ENCODE results near the gene COL4A1.

COL4A1 gene

DNA sequence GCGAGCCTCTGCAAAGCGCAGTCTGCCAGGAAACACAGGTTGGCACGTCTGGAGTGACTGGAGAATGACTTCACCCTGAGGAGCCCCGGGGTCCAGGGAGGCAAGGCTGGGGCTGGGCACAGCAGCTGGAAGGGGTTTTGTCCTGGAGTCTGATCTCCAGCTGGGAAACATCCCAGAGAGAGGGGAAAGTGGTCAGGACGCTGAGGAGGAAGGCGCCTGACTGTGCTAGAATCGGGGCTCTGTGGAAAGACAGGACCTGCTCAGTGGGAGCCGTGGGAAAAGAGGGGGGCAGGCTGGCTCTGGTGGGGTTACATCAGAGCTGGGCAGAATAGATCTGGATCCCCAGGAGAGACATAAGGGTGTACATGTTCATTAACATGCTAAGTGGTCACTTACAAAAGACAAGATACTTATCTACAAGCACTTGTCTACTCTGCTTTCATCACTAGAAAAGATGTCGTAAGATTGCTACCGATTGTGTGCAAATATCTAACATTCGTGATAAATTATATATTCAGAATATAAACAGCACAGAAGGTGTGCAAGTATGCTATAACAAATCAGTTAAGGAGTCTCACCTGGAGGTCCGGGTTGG is 106.6 kb downstream of the COL4A1 start:
- no peak overlapping the region for H3K9ac ChIP-seq (ENCODE audit: low read length)
- no peak overlapping the region for H2BK5ac ChIP-seq (ENCODE audit: low read length)
- no peak overlapping the region for H2AK5ac ChIP-seq (ENCODE audit: low read length)
- no peaks in the 10 kb centered on the region for H3K4me1 ChIP-seq (ENCODE audit: control insufficient read depth, low read depth, low read length)
- no peak for DNase-seq
- no peaks in the 10 kb centered on the region for H3K79me2 ChIP-seq (ENCODE audit: control insufficient read depth, insufficient read depth, low read length)
- H3K36me3 ChIP-seq (ENCODE audit: control insufficient read depth, insufficient read depth, low read length): no peaks in the 10 kb centered on the region
- H3K79me1 ChIP-seq (ENCODE audit: low read length): no peaks in the 10 kb centered on the region
- no peak overlapping the region for H3K27ac ChIP-seq (ENCODE audit: low read depth, low read length)
- no CpG with 5 or more reads among the region's 12 CpGs for whole genome bisulfite sequencing (ENCODE audit: extremely low coverage, insufficient coverage, low lambda C conversion rate)
- no peak overlapping the region for H3K4me2 ChIP-seq (ENCODE audit: low read length)
- H3K4ac ChIP-seq (ENCODE audit: low read depth, low read length): no peak overlapping the region
- H4K5ac ChIP-seq (ENCODE audit: low read length): no peak overlapping the region
- no peak overlapping the region for H2BK120ac ChIP-seq (ENCODE audit: low read depth, low read length)
- no peak overlapping the region for H4K8ac ChIP-seq (ENCODE audit: low read depth, low read length)
- H3K23ac ChIP-seq (ENCODE audit: low read length): no peak overlapping the region
- no peak overlapping the region for H3K18ac ChIP-seq (ENCODE audit: low read length)
- no peak overlapping the region for H3K4me3 ChIP-seq (ENCODE audit: low read length)
- H3K27me3 ChIP-seq (ENCODE audit: insufficient read depth, low read length, poor library complexity): no peaks in the 10 kb centered on the region
- H3K56ac ChIP-seq (ENCODE audit: low read length): no peak overlapping the region
- no peak overlapping the region for H2BK15ac ChIP-seq (replicated peaks; ENCODE audit: low read depth)

DNA sequence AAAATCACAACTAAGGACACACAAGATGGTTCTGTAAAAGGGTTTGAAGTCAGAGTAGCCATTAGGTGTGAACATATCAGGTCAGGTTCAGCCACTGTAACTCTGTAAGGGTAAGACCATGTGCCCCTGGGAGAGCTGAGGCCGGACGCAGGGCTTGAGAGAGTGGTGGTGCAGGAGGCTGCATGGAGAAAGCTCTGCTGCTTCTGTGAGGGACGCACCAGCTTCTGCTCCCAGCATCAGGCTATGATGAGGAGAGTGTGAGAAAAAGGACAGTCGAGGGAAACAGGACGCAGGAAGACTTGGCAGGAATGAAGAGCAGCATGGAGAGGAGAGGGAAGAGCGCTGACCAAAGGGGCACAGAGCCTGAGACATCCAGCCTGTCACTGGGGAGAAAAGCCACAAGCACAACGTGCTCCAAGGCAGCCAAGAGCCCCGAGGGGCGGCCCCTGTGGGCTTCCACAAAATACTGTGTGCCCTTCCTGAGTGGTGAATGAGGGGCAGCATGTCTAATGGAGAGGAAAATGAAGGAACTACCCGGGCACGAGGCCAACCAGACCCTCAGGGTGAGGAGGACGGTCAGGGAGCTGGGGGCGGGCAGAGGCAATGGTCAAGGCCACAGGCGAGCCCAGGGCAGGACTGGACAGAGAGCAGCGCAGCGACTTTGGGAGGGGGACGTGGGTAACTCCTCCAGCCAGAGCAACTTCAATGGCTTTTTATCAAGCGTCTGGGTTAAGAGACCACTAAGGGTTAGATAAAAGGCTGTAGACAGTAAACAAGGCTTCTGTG is 107.7 kb downstream of the COL4A1 start:
- no peak overlapping the region for H4K5ac ChIP-seq (ENCODE audit: low read length)
- H3K9ac ChIP-seq (ENCODE audit: low read length): no peak overlapping the region
- H2BK5ac ChIP-seq (ENCODE audit: low read length): no peak overlapping the region
- H2BK15ac ChIP-seq (replicated peaks; ENCODE audit: low read depth): no peak overlapping the region
- no peak overlapping the region for H3K4me3 ChIP-seq (ENCODE audit: low read length)
- H3K4ac ChIP-seq (ENCODE audit: low read depth, low read length): no peak overlapping the region
- H3K79me1 ChIP-seq (ENCODE audit: low read length): no peaks in the 10 kb centered on the region
- H3K79me2 ChIP-seq (ENCODE audit: control insufficient read depth, insufficient read depth, low read length): no peaks in the 10 kb centered on the region
- no peak overlapping the region for H3K23ac ChIP-seq (ENCODE audit: low read length)
- no peak for DNase-seq
- H2AK5ac ChIP-seq (ENCODE audit: low read length): no peak overlapping the region
- WGBS (ENCODE audit: extremely low coverage, insufficient coverage, low lambda C conversion rate): no CpG with 5 or more reads among the region's 18 CpGs
- H4K8ac ChIP-seq (ENCODE audit: low read depth, low read length): no peak overlapping the region
- no peaks in the 10 kb centered on the region for H3K27me3 ChIP-seq (ENCODE audit: insufficient read depth, low read length, poor library complexity)
- H3K56ac ChIP-seq (ENCODE audit: low read length): no peak overlapping the region
- no peaks in the 10 kb centered on the region for H3K4me1 ChIP-seq (ENCODE audit: control insufficient read depth, low read depth, low read length)
- H3K18ac ChIP-seq (ENCODE audit: low read length): no peak overlapping the region
- no peak overlapping the region for H3K27ac ChIP-seq (ENCODE audit: low read depth, low read length)
- no peak overlapping the region for H3K4me2 ChIP-seq (ENCODE audit: low read length)
- no peaks in the 10 kb centered on the region for H3K36me3 ChIP-seq (ENCODE audit: control insufficient read depth, insufficient read depth, low read length)
- no peak overlapping the region for H2BK120ac ChIP-seq (ENCODE audit: low read depth, low read length)

DNA sequence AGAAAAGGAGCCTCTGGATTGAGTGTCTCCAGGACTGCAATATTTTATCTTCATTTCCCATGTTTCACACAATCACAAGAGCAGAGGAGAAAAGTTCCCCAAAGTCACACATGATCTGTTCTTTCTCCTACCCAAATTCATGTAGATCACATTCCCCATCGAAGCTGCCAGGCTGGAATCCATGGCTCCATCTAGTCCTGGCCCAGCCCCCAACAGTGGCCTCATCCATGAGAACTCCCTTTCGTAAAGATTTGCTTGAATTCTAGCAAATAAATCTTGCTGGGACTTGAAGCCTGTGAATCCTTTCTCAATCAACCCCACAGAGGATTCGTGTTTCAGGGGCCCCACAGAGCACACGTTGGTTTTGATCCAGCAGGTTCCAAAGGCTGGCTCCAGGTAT is 109.5 kb downstream of the COL4A1 start:
- H3K56ac ChIP-seq (ENCODE audit: low read length): no peak overlapping the region
- H2AK5ac ChIP-seq (ENCODE audit: low read length): no peak overlapping the region
- no CpG with 5 or more reads among the region's 4 CpGs for WGBS (ENCODE audit: extremely low coverage, insufficient coverage, low lambda C conversion rate)
- no peak overlapping the region for H3K9ac ChIP-seq (ENCODE audit: low read length)
- no peaks in the 10 kb centered on the region for H3K36me3 ChIP-seq (ENCODE audit: control insufficient read depth, insufficient read depth, low read length)
- H3K18ac ChIP-seq (ENCODE audit: low read length): no peak overlapping the region
- H4K8ac ChIP-seq (ENCODE audit: low read depth, low read length): no peak overlapping the region
- no peaks in the 10 kb centered on the region for H3K79me2 ChIP-seq (ENCODE audit: control insufficient read depth, insufficient read depth, low read length)
- no peak overlapping the region for H3K23ac ChIP-seq (ENCODE audit: low read length)
- H3K4me3 ChIP-seq (ENCODE audit: low read length): no peak overlapping the region
- no peak overlapping the region for H2BK120ac ChIP-seq (ENCODE audit: low read depth, low read length)
- H4K5ac ChIP-seq (ENCODE audit: low read length): no peak overlapping the region
- H3K4me1 ChIP-seq (ENCODE audit: control insufficient read depth, low read depth, low read length): no peaks in the 10 kb centered on the region
- peak overlapping the region; percentile 22 for H3K27ac ChIP-seq (ENCODE audit: low read depth, low read length)
- DNase-seq: no peak
- no peak overlapping the region for H2BK15ac ChIP-seq (replicated peaks; ENCODE audit: low read depth)
- H3K4me2 ChIP-seq (ENCODE audit: low read length): no peak overlapping the region
- H3K4ac ChIP-seq (ENCODE audit: low read depth, low read length): no peak overlapping the region
- no peak overlapping the region for H2BK5ac ChIP-seq (ENCODE audit: low read length)
- H3K27me3 ChIP-seq (ENCODE audit: insufficient read depth, low read length, poor library complexity): no peaks in the 10 kb centered on the region
- no peaks in the 10 kb centered on the region for H3K79me1 ChIP-seq (ENCODE audit: low read length)

DNA sequence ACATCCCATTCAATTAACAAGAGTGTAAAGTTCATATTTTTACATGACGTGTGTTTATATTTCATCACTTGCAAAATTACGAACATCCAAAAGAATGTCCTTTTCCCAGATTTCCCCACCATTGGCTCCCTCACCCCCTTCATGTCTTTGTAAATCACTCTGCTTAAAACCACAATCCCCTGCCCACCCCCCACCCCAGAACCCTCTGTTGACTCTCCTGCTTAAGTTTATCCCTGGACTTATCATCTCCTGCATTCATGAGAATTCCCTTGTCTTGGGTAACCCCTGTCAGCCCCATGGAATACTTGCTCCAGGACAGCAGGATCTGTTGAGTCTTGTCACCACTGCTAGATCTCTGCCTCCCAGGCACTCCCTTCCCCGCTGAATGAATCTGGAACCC is 109.9 kb downstream of the COL4A1 start:
- H3K9ac ChIP-seq (ENCODE audit: low read length): no peak overlapping the region
- H3K18ac ChIP-seq (ENCODE audit: low read length): no peak overlapping the region
- WGBS (ENCODE audit: extremely low coverage, insufficient coverage, low lambda C conversion rate): no CpG with 5 or more reads among the region's 3 CpGs
- no peaks in the 10 kb centered on the region for H3K27me3 ChIP-seq (ENCODE audit: insufficient read depth, low read length, poor library complexity)
- H3K56ac ChIP-seq (ENCODE audit: low read length): no peak overlapping the region
- H3K36me3 ChIP-seq (ENCODE audit: control insufficient read depth, insufficient read depth, low read length): no peaks in the 10 kb centered on the region
- no peak for DNase-seq
- no peak overlapping the region for H2BK5ac ChIP-seq (ENCODE audit: low read length)
- no peak overlapping the region for H3K4ac ChIP-seq (ENCODE audit: low read depth, low read length)
- H3K4me1 ChIP-seq (ENCODE audit: control insufficient read depth, low read depth, low read length): no peaks in the 10 kb centered on the region
- no peak overlapping the region for H2BK120ac ChIP-seq (ENCODE audit: low read depth, low read length)
- no peak overlapping the region for H3K4me3 ChIP-seq (ENCODE audit: low read length)
- no peak overlapping the region for H2AK5ac ChIP-seq (ENCODE audit: low read length)
- H3K79me2 ChIP-seq (ENCODE audit: control insufficient read depth, insufficient read depth, low read length): no peaks in the 10 kb centered on the region
- H4K8ac ChIP-seq (ENCODE audit: low read depth, low read length): no peak overlapping the region
- H3K4me2 ChIP-seq (ENCODE audit: low read length): no peak overlapping the region
- H3K27ac ChIP-seq (ENCODE audit: low read depth, low read length): peak overlapping the region; percentile 22
- H4K5ac ChIP-seq (ENCODE audit: low read length): no peak overlapping the region
- no peaks in the 10 kb centered on the region for H3K79me1 ChIP-seq (ENCODE audit: low read length)
- no peak overlapping the region for H3K23ac ChIP-seq (ENCODE audit: low read length)
- no peak overlapping the region for H2BK15ac ChIP-seq (replicated peaks; ENCODE audit: low read depth)

DNA sequence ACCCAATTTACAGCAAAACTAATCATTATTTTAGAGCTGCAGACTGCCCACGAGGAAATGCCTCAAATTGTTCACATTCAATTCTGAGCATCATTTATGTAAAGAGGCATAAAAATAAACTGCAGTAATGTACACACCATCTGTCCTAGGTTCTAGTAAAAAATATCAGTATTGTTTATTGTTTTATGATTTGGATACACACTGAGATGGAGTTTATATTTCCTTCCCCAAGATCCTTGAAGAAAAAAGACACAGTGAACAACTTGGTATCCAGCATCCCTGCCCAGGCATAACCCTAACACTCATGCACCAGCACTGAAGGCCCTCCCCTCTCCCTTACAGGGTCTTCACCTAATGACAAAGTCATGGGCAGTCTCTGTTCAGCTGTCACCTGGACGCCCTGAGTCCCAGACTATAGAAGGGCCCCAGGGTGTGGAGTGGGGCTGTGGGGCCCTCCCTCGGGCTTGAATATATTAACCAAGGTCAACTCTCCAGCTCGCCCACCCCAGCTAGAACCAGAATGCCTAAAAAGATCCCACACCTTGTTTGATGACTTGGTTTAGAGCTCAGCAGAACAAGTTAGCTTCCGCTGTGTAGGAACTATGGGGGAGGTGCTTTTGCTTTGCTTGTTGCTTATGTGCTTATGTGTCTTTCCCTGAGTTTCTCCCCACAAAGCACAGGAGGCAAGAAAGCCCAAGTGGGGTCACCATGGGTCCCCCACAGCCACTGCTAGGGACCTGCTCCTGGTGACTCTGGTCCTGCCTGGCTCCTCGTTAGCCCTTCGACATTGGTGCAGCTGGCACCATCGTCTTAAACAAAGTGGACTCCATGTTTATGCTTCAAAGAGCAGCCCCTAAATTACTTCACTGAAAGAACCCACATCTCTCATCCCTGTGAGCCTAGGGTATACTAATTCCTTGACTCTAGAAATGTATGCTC is 111.1 kb downstream of the COL4A1 start:
- no peak overlapping the region for H3K23ac ChIP-seq (ENCODE audit: low read length)
- no peak overlapping the region for H2BK120ac ChIP-seq (ENCODE audit: low read depth, low read length)
- H2AK5ac ChIP-seq (ENCODE audit: low read length): no peak overlapping the region
- no peak overlapping the region for H3K4ac ChIP-seq (ENCODE audit: low read depth, low read length)
- H2BK5ac ChIP-seq (ENCODE audit: low read length): no peak overlapping the region
- H3K27me3 ChIP-seq (ENCODE audit: insufficient read depth, low read length, poor library complexity): no peaks in the 10 kb centered on the region
- no peak overlapping the region for H3K56ac ChIP-seq (ENCODE audit: low read length)
- no peak overlapping the region for H3K4me2 ChIP-seq (ENCODE audit: low read length)
- no peak overlapping the region for H4K8ac ChIP-seq (ENCODE audit: low read depth, low read length)
- DNase-seq: no peak
- no peak overlapping the region for H3K18ac ChIP-seq (ENCODE audit: low read length)
- no peak overlapping the region for H3K9ac ChIP-seq (ENCODE audit: low read length)
- WGBS (ENCODE audit: extremely low coverage, insufficient coverage, low lambda C conversion rate): no CpG with 5 or more reads among the region's 8 CpGs
- H3K79me1 ChIP-seq (ENCODE audit: low read length): no peaks in the 10 kb centered on the region
- H3K4me1 ChIP-seq (ENCODE audit: control insufficient read depth, low read depth, low read length): no peaks in the 10 kb centered on the region
- no peaks in the 10 kb centered on the region for H3K36me3 ChIP-seq (ENCODE audit: control insufficient read depth, insufficient read depth, low read length)
- no peak overlapping the region for H4K5ac ChIP-seq (ENCODE audit: low read length)
- H2BK15ac ChIP-seq (replicated peaks; ENCODE audit: low read depth): no peak overlapping the region
- H3K27ac ChIP-seq (ENCODE audit: low read depth, low read length): no peak overlapping the region
- no peak overlapping the region for H3K4me3 ChIP-seq (ENCODE audit: low read length)
- H3K79me2 ChIP-seq (ENCODE audit: control insufficient read depth, insufficient read depth, low read length): no peaks in the 10 kb centered on the region
